Measurements from ENCODE around the gene SLC7A5.
"Not testable (repeated sequence)": the region's sequence is repeated elsewhere in the genome, so short reads cannot be mapped to it uniquely, and the experiment has no call there.

The SLC7A5 gene

DNA sequence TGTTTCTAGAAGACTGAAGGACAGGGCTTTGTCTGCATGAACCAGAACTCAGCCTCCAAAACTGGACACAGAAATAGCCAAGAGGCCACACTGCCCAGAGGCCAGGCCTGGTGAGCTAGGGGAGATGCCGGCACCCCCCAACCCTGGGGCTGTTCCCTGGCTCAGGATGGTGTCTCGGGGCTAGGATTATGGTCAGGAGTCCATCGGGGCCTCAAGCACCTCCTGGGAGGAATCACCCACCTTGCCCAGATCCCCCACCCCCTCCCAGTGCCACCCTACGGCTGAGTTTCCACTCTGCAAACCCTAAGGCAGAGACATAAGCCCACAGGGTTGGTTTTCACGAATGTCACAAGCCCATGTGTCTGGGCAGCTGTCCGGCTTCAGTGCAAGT, 37.2 kb downstream of the SLC7A5 start:
- DNase-seq: peak in 1 of 5 experiments; percentile 15

- DNase-seq: peak in 1 of 5 experiments; percentile 30
These were observed 37.7 kb downstream of the SLC7A5 start for GRCh38 chr16:87831421-87832136.

- peak in 1 of 5 experiments; percentile 24 for DNase-seq
These were observed 38.5 kb downstream of the SLC7A5 start for GRCh38 chr16:87830673-87831420.

DNA sequence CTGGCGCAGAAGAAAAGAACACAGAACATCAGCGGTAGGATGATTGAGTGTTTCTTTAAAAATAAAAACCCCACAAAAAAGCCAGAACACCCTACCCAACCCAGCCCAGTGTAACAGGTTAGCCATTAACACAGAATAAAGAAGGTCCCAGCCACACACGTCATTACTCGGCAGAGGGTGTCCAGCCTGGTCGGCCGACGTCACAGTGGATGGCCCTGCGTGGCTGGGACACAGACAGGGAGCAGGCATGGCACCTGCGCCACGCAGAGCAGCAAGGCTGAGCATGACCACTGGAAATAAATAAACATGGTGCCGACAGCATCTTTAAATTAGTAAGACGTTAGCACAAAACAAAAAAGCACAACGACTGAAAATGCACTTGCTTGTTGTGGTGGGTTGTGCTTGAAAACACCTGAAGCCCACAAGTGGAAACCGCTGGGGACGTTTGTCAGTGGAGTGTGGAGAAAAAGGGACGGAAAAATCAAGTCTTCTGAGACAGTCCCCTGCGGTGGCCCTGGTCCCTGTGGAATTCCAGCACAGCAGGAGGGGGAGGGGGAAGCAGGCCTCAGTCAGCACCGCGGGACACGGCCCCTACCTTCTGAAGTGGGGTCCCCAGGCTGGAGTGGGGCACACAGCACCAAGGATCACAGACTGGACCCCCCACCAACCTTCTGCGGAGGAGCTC, 39.2 kb downstream of the SLC7A5 start:
- DNase-seq: peak in 1 of 5 experiments; percentile 19

GRCh38 chr16:87829622-87829980, 39.7 kb downstream of the SLC7A5 start:
- DNase-seq: peak in 1 of 5 experiments; percentile 11

DNA sequence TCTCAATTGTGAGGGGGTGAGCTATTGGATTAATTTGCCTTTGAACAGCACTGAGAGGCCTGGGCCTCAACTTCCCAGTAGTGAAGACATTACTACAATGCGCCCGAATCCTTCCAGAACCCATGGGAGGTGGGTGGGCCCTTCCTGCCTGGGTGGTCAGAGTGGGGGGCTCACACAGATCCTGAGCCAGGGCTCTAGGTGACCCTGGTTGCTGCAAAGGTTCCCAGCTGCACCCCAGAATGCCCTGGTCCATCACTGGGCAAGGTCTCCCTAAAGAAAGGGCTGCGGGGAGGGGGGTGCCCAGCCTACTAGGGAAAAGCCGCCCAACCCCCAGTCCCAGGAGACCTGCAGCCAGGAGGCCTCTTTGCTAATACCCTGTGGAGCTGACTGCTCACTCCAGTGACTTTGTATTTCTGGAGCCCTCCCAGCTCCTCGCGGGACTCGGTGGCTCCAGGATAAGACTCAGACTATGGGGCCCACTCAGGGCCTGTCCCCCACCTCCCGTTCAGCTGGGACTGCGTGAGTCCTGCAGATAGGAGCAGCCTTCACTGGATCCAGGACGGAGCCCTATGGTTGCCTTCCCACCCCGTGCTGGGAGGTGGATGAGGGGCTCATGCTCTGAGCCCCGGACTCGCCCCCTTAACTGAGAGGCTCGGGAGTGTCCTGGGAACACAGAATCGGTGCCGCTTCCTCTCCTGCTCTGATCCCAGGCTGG, 40.2 kb downstream of the SLC7A5 start:
- DNase-seq: peak in 1 of 5 experiments; percentile 21

- DNase-seq: peak in 1 of 5 experiments; percentile 31
These were observed 41.0 kb downstream of the SLC7A5 start for GRCh38 chr16:87828071-87828906.

GRCh38 chr16:87827588-87827915, 41.8 kb downstream of the SLC7A5 start:
- DNase-seq: peak in 1 of 5 experiments; percentile 16

- no peak for DNase-seq
These were observed 42.3 kb downstream of the SLC7A5 start for GRCh38 chr16:87826798-87827587.

GRCh38 chr16:87826407-87826797, 42.9 kb downstream of the SLC7A5 start:
- peak in 1 of 5 experiments; percentile 27 for DNase-seq

DNA sequence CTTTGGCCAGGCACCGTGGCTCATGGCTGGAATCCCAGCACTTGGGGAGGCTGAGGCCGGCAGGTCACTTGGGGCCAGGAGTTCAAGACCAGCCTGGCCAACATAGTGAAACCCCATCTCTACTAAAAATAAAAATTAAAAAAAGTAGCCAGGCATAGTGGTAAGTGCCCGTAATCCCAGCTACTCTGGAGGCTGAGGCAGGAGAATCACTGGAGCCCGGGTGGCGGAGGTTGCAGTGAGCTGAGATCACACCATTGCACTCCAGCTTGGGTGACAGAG, 43.5 kb downstream of the SLC7A5 start:
- DNase-seq: not testable (repeated sequence)

DNA sequence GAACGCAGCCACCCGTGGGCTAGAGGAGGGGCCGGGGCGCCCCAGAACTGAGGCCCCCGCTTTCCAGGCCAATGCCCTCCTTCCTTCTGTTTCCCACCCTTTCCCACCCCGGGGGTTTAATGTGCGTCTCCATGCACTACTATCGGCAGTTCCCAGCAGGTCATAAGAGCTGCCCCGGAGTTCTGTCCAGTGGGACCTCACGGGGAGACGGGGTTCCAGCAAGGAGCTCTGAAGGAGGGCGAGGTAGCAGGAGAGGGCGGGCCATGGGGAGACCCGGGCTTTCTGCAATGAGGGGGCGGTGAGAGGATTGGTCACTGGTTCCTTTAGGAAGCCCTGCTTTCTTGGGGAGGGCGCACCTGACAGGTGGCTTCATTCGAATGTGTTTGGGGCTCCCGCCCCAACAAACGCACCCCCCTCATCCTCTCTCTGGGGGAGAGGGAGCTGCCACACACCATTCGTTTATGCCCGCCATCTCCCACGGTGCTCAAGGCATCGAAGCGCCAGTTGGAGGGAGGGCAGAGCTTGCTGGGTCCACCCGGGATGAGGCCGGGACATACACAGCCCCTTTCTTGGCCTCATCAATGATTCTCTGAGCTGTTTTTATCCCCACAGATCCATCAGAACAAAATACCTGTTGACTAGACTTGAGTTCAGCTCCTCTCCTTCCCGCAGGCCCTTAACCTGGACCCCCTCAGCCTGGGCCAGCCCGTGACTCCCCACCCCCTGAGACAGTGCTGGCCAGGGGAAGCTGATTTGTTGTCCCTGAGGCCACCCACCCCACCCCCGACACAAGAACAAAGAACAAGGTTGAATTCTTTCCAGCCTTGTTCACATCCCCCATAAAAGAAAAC, 44.1 kb downstream of the SLC7A5 start:
- DNase-seq: peak in 1 of 5 experiments; percentile 25

- peak in 1 of 5 experiments; percentile 13 for DNase-seq
These were observed 45.0 kb downstream of the SLC7A5 start for GRCh38 chr16:87824016-87824990.

- peak in 1 of 5 experiments; percentile 11 for DNase-seq
These were observed 46.0 kb downstream of the SLC7A5 start for GRCh38 chr16:87823181-87823929.

- DNase-seq: peak in 1 of 5 experiments; percentile 9
These were observed 47.0 kb downstream of the SLC7A5 start for GRCh38 chr16:87822108-87822970.

DNA sequence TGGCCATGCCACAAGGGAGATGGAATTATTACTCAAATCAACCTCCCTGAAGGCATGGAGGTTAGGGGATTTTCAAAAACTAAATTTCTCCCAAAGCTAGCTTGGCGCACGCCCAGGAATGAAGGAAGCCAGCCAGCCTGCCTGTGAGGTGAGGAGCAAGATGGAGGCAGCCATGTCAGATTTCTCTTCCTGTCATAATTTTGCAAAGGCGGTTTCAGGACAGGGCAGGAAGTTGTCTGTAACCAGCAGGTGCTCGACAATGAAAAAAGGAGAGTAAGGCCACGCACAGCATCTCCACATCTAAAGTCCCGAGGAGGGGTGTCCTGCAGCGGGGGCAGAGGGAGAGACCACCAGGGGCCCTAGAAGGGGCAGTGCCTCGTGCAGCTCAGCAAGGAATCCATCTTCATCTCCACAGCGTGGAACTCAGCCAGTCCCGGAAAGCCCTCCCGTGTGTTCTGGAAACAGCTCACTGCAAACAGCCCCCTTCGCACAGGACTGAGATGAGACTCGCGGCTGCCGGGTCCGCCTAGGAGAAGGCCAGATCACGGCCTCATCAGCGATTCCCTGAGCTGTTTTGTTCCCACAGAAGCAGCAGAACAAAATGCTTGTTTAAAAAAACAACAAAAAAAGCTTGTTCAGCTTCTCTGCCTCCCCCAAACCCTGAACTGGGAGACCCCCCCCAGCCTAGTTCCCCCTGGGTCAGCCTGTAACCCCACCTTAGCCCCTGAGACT, 47.8 kb downstream of the SLC7A5 start:
- peak in 1 of 5 experiments; percentile 32 for DNase-seq

GRCh38 chr16:87819983-87820382, 49.3 kb downstream of the SLC7A5 start:
- DNase-seq: no peak
